ENCODE data around the gene CABLES2. TPM values are rescaled to one million over a fixed set of nuclear protein-coding genes. Genes with fewer than 3 reads are reported as not detected.
A peak's percentile ranks its signal among the peaks of the same experiment; 100 is the strongest.

The CABLES2 gene
- total RNA-seq, 1 donor from 2014 or later = 9.3 TPM

DNA sequence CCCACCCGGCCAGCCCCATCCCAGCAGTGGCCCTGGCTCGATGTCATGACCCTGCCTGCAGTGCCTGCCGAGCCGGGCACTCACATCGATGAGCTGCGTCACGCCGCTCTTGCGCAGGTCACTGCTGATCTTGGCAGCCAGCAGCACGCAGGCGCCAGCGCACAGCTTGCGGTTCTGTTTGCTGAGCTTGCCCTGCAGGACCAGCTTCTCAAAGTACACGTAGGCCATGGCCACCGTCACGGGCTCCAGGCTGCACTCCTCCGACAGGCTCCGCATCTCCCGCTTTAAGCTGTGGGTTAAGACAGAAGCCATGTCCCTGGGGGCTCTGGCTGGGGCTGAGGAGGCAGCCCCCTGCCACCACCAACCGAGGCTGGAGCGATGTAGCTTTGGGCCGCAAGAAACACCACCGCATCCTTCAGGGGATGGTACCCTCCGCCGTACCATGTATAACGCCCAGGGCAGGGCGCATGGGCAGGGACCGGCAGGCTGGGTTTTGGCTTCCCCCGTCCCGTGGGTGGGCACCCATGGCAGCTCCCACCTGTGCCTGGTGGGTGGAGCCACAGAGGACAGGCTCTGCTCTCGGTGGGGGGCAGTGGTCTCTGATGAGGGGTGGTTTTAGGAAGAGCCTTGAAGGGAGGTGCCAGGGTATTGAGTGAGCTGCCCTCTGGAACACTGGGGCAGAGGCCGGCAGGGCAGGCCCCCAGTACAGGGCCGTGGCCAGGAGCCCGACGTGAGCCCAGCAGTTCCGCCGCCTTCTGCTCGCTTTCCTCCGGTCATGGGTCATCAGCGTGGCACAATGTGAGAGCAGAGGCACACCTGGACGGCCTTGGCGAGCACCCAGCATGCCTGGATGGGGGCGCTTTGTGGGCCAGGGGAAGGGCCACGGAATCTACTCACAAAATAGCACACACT, 15.7 kb downstream of the CABLES2 start:
- Mint-ChIP-seq H3K27ac (ENCODE audit: unreplicated experiment) (no peak overlapping the region), H3K36me3 (ENCODE audit: low read depth, unreplicated experiment) (peaks cover 18% of the 10 kb centered on the region), H3K4me1 (ENCODE audit: unreplicated experiment) (peaks cover 11% of the 10 kb centered on the region), H3K9me3 (ENCODE audit: unreplicated experiment) (no peaks in the 10 kb centered on the region), H3K4me3 (ENCODE audit: unreplicated experiment) (no peak overlapping the region), H3K27me3 (ENCODE audit: unreplicated experiment) (peaks cover 6% of the 10 kb centered on the region)
- DNase-seq (ENCODE audit: low spot score) = no peak
- TF ChIP-seq, protein P1, sequence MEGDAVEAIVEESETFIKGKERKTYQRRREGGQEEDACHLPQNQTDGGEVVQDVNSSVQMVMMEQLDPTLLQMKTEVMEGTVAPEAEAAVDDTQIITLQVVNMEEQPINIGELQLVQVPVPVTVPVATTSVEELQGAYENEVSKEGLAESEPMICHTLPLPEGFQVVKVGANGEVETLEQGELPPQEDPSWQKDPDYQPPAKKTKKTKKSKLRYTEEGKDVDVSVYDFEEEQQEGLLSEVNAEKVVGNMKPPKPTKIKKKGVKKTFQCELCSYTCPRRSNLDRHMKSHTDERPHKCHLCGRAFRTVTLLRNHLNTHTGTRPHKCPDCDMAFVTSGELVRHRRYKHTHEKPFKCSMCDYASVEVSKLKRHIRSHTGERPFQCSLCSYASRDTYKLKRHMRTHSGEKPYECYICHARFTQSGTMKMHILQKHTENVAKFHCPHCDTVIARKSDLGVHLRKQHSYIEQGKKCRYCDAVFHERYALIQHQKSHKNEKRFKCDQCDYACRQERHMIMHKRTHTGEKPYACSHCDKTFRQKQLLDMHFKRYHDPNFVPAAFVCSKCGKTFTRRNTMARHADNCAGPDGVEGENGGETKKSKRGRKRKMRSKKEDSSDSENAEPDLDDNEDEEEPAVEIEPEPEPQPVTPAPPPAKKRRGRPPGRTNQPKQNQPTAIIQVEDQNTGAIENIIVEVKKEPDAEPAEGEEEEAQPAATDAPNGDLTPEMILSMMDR (IDR thresholded peaks at IDR 0.05; ENCODE audit: unreplicated experiment) = no peak

DNA sequence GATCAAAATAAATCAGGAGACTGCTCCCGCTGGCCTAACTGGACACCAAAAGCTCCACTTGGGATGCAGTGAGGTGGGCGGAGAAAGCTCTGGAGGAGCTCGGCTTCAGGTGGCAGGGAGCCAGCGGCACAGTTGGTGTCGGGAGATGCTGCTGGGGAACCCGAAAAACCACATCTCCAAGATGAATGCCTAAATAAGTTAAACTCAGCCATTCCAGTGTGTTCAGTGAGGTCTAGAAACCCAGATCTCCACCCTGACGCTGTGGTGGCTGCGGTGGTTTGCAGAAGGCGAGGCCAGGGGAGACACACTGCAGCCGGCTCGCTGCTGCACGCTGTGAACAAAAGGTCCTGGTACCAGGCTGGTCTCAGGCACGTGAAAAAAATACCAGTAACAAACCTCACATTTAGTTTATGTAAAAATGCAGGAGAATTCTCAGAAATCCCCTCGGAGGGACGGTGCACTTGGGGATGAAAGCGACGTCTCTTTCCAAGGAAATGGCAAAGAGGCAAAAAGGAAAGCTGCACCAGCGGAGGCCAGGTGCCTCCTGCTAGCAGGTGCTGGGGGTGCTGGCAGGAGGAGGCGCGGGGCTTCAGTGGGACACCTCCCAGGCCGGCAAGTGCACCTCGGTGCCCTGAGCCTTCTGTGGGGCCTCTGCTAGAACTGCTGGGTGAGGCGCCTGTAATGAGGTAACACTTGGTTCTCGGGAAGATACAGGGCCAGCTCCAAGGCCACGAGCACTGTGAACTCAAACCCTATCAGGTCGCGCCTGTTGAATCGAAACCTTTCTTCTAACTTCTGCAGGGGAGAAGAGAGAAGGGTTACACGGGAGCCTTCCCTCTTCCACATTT, 16.5 kb downstream of the CABLES2 start:
- H3K27me3 Mint-ChIP-seq (ENCODE audit: unreplicated experiment) = peaks cover 6% of the 10 kb centered on the region

DNA sequence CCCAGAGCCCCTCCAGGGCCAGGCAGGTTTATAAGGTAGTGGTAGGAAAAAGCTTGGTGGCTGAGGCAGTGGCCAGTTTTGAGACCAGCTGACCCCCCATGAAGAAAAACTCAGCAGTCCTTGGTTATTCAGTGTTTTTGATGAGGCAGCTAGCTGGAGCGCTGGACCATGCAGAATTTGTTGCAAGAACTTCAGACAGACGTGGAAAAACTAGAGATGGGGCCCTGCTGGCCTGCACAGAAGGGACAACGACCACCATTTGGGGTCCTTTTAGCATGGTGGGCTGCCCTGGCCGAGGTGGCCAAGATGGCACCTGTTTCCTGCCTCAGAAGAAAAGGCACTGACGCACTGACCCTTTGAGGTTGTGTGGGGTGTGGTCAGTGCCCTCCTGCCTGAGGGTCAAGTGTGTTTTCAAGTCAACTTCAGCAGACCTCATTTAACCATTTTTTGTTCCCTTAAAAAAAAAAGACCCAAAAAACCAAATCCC, 17.4 kb downstream of the CABLES2 start:
- peak overlapping the region; percentile 44 for H3K4me3 Mint-ChIP-seq (ENCODE audit: unreplicated experiment)
- no peak overlapping the region for H3K27ac Mint-ChIP-seq (ENCODE audit: unreplicated experiment)
- H3K36me3 Mint-ChIP-seq (ENCODE audit: low read depth, unreplicated experiment) = peaks cover 18% of the 10 kb centered on the region
- no peak for DNase-seq (ENCODE audit: low spot score)
- H3K4me1 Mint-ChIP-seq (ENCODE audit: unreplicated experiment) = peaks cover 20% of the 10 kb centered on the region
- no peaks in the 10 kb centered on the region for H3K9me3 Mint-ChIP-seq (ENCODE audit: unreplicated experiment)
- H3K27me3 Mint-ChIP-seq (ENCODE audit: unreplicated experiment) = peaks cover 6% of the 10 kb centered on the region
- TF ChIP-seq, protein P1 (IDR thresholded peaks at IDR 0.05; ENCODE audit: unreplicated experiment) = no peak

More for the DNA sequence above, 16.5 kb downstream of the CABLES2 start:
- no peaks in the 10 kb centered on the region for H3K9me3 Mint-ChIP-seq (ENCODE audit: unreplicated experiment)
- H3K27ac Mint-ChIP-seq (ENCODE audit: unreplicated experiment) = peak overlapping the region; percentile 72
- no peak for DNase-seq (ENCODE audit: low spot score)
- peaks cover 15% of the 10 kb centered on the region for H3K4me1 Mint-ChIP-seq (ENCODE audit: unreplicated experiment)
- peak overlapping the region; percentile 44 for H3K4me3 Mint-ChIP-seq (ENCODE audit: unreplicated experiment)
- peaks cover 18% of the 10 kb centered on the region for H3K36me3 Mint-ChIP-seq (ENCODE audit: low read depth, unreplicated experiment)
- TF ChIP-seq, protein P1 (IDR thresholded peaks at IDR 0.05; ENCODE audit: unreplicated experiment) = no peak

DNA sequence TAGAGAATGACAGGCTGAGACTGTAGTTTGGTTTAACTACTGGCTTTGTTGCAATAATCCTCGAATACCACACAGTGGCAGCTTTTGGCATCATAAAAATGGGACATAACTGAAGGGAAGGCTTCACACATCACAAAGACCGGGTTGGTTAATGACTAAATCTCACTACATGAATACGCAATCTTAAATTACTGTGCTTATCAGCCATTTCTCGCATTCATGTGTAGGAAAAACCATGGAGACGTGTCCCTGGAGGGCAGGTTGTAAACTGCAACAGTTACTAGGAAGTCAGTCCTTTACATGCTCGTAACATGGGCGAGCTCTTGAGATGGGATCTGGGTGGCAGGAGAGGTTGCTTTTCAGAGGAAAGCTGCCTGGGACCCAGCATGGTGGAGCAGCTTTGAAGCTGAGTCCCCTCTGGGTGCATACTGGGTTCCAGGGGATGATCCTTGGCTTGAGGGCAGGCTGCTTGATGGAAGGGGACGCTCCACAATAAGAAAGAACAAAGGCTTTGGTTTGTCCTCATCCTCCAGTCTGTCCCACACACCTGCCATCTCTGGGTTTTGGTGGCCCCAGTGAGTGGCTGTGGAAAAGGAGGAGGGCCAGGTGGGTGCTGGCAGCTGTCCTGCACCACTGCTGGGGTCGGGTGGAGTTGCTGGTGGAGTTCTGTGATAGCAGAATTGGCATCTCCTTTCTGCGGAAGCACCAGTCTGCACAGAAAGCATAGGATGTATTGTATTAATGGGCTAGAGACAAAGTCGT, 18.1 kb downstream of the CABLES2 start:
- H3K27me3 Mint-ChIP-seq (ENCODE audit: unreplicated experiment) = peaks cover 8% of the 10 kb centered on the region
- TF ChIP-seq, protein P1 (IDR thresholded peaks at IDR 0.05; ENCODE audit: unreplicated experiment) = peak; percentile 20
- peaks cover 20% of the 10 kb centered on the region for H3K4me1 Mint-ChIP-seq (ENCODE audit: unreplicated experiment)
- H3K27ac Mint-ChIP-seq (ENCODE audit: unreplicated experiment) = no peak overlapping the region
- DNase-seq (ENCODE audit: low spot score) = no peak
- peaks cover 18% of the 10 kb centered on the region for H3K36me3 Mint-ChIP-seq (ENCODE audit: low read depth, unreplicated experiment)
- no peaks in the 10 kb centered on the region for H3K9me3 Mint-ChIP-seq (ENCODE audit: unreplicated experiment)
- H3K4me3 Mint-ChIP-seq (ENCODE audit: unreplicated experiment) = peak overlapping the region; percentile 14
